ENCODE results near the gene RAB9B. TPM values are rescaled to one million over a fixed set of nuclear protein-coding genes. Genes with fewer than 3 reads are reported as not detected.

The RAB9B gene
- total RNA-seq, 1 experiment from 2014 or later, result 0.62 TPM

DNA sequence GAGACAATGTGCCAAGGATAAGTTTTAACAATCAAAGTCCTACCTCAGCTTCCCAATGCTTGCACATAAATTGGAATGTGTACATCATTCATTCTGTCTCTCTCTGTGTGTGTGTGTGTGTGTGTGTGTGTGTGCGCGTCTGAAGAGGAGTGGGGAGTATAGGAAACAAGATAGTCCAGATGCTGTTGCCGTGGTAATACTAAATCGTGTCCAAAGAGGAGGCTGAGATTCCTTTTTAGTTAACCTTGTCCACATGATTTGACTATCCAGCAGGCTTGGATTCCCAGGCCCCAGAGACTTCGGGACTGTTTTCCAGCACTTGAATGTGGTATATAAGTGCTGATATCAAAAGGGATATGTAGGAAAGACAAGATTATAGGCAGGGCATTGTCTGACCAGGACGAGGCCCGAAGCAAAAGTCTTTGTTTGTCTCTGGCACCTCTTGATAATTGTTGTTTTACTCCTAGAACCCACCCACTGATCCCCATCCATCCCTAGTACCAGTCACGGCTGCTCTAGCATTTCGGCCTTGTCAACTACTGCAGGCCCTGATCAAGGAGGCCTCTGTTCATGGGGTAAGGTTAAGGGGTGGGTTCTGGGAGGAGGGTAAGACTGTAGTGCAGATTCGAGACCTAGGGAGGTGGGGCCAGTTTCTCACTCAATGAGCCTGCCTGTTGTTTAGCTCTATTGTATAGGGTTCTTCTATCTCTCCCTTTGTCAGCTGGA lies 51.6 kb downstream of the RAB9B start:
- no peak overlapping the region for H3K4me3 ChIP-seq (ENCODE audit: low read depth in 2 of 2, low read length in 2 of 2)
- H3K9me3 ChIP-seq (ENCODE audit: control insufficient read depth, insufficient read depth, low read depth, low read length), result no peaks in the 10 kb centered on the region
- no peak for TF ChIP-seq REST (IDR thresholded peaks at IDR 0.05; ENCODE audit: insufficient read depth in 1 of 2, low read depth in 2 of 2, low read length in 1 of 2)
- TF ChIP-seq POLR2AphosphoS5 (IDR thresholded peaks at IDR 0.05; ENCODE audit: low read depth, low read length), result no peak
- no peak for TF ChIP-seq SIN3A (IDR thresholded peaks at IDR 0.05; ENCODE audit: borderline replicate concordance, insufficient read depth, low read depth, low read length)
- TF ChIP-seq, protein P1, sequence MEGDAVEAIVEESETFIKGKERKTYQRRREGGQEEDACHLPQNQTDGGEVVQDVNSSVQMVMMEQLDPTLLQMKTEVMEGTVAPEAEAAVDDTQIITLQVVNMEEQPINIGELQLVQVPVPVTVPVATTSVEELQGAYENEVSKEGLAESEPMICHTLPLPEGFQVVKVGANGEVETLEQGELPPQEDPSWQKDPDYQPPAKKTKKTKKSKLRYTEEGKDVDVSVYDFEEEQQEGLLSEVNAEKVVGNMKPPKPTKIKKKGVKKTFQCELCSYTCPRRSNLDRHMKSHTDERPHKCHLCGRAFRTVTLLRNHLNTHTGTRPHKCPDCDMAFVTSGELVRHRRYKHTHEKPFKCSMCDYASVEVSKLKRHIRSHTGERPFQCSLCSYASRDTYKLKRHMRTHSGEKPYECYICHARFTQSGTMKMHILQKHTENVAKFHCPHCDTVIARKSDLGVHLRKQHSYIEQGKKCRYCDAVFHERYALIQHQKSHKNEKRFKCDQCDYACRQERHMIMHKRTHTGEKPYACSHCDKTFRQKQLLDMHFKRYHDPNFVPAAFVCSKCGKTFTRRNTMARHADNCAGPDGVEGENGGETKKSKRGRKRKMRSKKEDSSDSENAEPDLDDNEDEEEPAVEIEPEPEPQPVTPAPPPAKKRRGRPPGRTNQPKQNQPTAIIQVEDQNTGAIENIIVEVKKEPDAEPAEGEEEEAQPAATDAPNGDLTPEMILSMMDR (IDR thresholded peaks at IDR 0.05), result no peak
- no peak for TF ChIP-seq TCF7L2 (IDR thresholded peaks at IDR 0.05; ENCODE audit: low read depth, low read length)
- POLR2A ChIA-PET, result no interaction called here
- intact Hi-C loops (cut with micrococcal nuclease; ENCODE audit: unreplicated experiment), result no loop called here
- H3K27me3 ChIP-seq (ENCODE audit: control insufficient read depth, insufficient read depth, low read length), result peaks cover 12% of the 10 kb centered on the region
- ATAC-seq (no peak), DNase-seq (ENCODE audit: low read depth, low spot score) (no peak)
- no peaks in the 10 kb centered on the region for H3K36me3 ChIP-seq (ENCODE audit: control insufficient read depth, insufficient read depth, low read length)
- BruUV-seq (replicated peaks), result no TSS peak
- in situ Hi-C loops (cut with HindIII; ENCODE audit: low pct_unique_long_range_greater_than_20kb, low sequenced_read_pairs), result no loop called here
- CTCF ChIA-PET, result no interaction called here
- H3K27ac ChIP-seq (ENCODE audit: low read length), result no peak overlapping the region
- no peaks in the 10 kb centered on the region; the same call in 1 of the 2 replicates for H3K4me1 ChIP-seq (ENCODE audit: control insufficient read depth, insufficient read depth, low read length)

GRCh38 chrX:103779141-103779789 lies 52.8 kb downstream of the RAB9B start:
- POLR2A ChIA-PET, result no interaction called here
- Histone ChIP-seq H3K4me1 (ENCODE audit: control insufficient read depth, insufficient read depth, low read length) (no peaks in the 10 kb centered on the region; the same call in 1 of the 2 replicates), H3K4me3 (ENCODE audit: low read depth in 2 of 2, low read length in 2 of 2) (no peak overlapping the region), H3K27me3 (ENCODE audit: control insufficient read depth, insufficient read depth, low read length) (peaks cover 13% of the 10 kb centered on the region), H3K9me3 (ENCODE audit: control insufficient read depth, insufficient read depth, low read depth, low read length) (no peaks in the 10 kb centered on the region), H3K27ac (ENCODE audit: low read length) (no peak overlapping the region), H3K36me3 (ENCODE audit: control insufficient read depth, insufficient read depth, low read length) (no peaks in the 10 kb centered on the region)
- no peak for TF ChIP-seq REST (IDR thresholded peaks at IDR 0.05; ENCODE audit: insufficient read depth in 1 of 2, low read depth in 2 of 2, low read length in 1 of 2)
- no peak for TF ChIP-seq TCF7L2 (IDR thresholded peaks at IDR 0.05; ENCODE audit: low read depth, low read length)
- TF ChIP-seq, protein P1 (IDR thresholded peaks at IDR 0.05), result no peak
- no peak for TF ChIP-seq SIN3A (IDR thresholded peaks at IDR 0.05; ENCODE audit: borderline replicate concordance, insufficient read depth, low read depth, low read length)
- TF ChIP-seq POLR2AphosphoS5 (IDR thresholded peaks at IDR 0.05; ENCODE audit: low read depth, low read length), result no peak
- CTCF ChIA-PET, result no interaction called here
- DNase-seq (ENCODE audit: low read depth, low spot score) (no peak), ATAC-seq (no peak)
- no TSS peak for BruUV-seq (replicated peaks)
- in situ Hi-C loops (cut with HindIII; ENCODE audit: low pct_unique_long_range_greater_than_20kb, low sequenced_read_pairs), result no loop called here
- intact Hi-C loops (cut with micrococcal nuclease; ENCODE audit: unreplicated experiment), result loop anchor here (10.0 kb wide), 1 partner anchor 64 kb away; the partner anchor contains the start of gene TMEM31
